ENCODE data around the gene PRADC1.

Gene PRADC1

GRCh38 chr2:73233154-73233931 is at the start of gene PRADC1:
PRADC1 (minus strand) TSS chr2:73233239; CDS start chr2:73233160, 79 bp downstream.
- no peak for TF ChIP-seq JUND (IDR thresholded peaks at IDR 0.05; ENCODE audit: low read depth)
- in situ Hi-C loops (cut with HindIII; ENCODE audit: low pct_unique_long_range_greater_than_20kb, low sequenced_read_pairs) = no loop called here
- peak; percentile 95 to 99 for DNase-seq (ENCODE audit: low read depth in 1 of 2, low spot score in 1 of 2)

- in situ Hi-C loops (cut with HindIII; ENCODE audit: low pct_unique_long_range_greater_than_20kb, low sequenced_read_pairs) = no loop called here
- TF ChIP-seq JUND (IDR thresholded peaks at IDR 0.05; ENCODE audit: low read depth) = no peak
- DNase-seq (ENCODE audit: low read depth in 1 of 2, low spot score in 1 of 2) = no peak
These were observed 48.2 kb upstream of the PRADC1 start for GRCh38 chr2:73281244-73281643.

DNA sequence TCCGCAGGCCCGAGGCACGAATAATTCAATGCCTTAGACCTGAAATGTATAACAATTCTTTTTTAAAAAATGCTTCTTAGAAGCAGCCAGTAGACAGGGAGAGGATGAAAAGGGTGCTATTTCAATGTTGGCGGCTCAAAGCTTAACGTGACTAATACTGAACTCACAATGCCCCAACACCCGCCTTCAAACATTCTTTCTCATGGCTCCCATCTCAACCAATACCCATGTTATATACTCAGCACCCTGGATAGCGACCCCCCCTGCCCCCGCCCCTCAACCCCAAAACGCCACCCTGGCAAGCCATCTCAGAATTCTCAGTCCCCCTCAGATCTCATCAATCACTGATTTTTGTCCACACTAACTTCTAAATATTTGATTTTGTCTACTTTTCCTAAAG is 46.8 kb upstream of the PRADC1 start:
- TF ChIP-seq JUND (IDR thresholded peaks at IDR 0.05; ENCODE audit: low read depth) = no peak
- in situ Hi-C loops (cut with HindIII; ENCODE audit: low pct_unique_long_range_greater_than_20kb, low sequenced_read_pairs) = no loop called here
- DNase-seq (ENCODE audit: low read depth in 1 of 2, low spot score in 1 of 2) = no peak

DNA sequence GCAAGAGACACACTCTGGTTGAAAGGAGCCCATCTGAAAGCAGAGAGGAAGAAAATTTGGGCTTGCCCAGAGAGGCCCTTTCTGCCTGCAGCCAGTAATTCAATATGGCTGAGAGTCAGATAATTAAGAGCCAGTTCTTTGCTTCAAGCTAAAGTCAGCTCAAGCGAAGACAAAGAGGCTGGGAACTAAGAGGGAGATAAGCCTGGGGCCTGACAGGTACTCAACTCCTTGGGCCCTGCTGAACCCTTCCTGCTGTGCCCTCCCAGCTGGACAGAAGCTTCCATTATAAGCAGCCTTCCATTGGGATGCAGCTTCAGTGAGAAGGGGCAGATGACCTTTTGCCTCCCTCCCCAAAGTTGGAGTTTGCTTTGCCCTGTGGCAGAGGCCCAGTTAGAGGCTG is 39.2 kb upstream of the PRADC1 start:
- no peak for TF ChIP-seq JUND (IDR thresholded peaks at IDR 0.05; ENCODE audit: low read depth)
- no peak for DNase-seq (ENCODE audit: low read depth in 1 of 2, low spot score in 1 of 2)
- in situ Hi-C loops (cut with HindIII; ENCODE audit: low pct_unique_long_range_greater_than_20kb, low sequenced_read_pairs) = no loop called here

DNA sequence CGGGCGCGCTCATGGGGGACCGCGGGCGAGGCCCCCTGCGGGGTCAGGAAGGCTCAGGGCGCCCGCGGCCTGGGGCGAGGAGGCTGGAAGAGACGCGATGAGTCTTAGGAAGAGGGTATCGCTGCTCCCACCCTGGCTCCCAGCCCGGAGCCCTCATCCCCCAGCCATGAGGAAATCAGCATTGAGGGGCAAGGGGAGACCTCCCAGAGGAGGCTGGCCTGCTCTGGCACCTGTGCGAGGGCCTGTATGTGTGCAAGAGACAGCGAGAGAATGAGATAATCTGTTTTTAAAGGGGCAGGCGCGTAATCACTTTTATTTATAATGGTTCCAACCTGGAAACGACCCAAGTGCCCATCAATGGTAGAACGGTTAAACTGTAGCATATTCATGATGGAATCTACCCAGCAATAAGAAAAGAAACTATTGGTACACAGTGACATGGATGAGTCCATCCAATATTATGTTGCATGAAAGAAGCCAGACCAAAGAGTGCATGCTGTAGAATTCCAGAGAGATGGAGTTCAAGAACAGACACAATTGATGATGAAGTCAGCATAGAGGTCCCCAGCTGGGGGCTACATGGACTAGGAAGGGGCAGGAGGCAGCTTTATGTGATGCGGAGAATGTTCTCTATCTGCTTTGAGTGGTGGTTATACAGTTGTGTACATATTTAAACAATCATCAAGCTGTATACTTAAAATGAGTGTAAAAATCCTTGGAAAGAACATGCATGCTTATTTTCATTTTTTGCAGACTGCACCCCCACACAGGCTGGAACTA is 36.8 kb upstream of the PRADC1 start:
- in situ Hi-C loops (cut with HindIII; ENCODE audit: low pct_unique_long_range_greater_than_20kb, low sequenced_read_pairs) = no loop called here
- TF ChIP-seq JUND (IDR thresholded peaks at IDR 0.05; ENCODE audit: low read depth) = no peak
- DNase-seq (ENCODE audit: low read depth in 1 of 2, low spot score in 1 of 2) = no peak

- TF ChIP-seq JUND (IDR thresholded peaks at IDR 0.05; ENCODE audit: low read depth) = no peak
- in situ Hi-C loops (cut with HindIII; ENCODE audit: low pct_unique_long_range_greater_than_20kb, low sequenced_read_pairs) = no loop called here
- DNase-seq (ENCODE audit: low read depth in 1 of 2, low spot score in 1 of 2) = peak; percentile 88 to 95
These were observed 36.0 kb upstream of the PRADC1 start for GRCh38 chr2:73268830-73269685.

DNA sequence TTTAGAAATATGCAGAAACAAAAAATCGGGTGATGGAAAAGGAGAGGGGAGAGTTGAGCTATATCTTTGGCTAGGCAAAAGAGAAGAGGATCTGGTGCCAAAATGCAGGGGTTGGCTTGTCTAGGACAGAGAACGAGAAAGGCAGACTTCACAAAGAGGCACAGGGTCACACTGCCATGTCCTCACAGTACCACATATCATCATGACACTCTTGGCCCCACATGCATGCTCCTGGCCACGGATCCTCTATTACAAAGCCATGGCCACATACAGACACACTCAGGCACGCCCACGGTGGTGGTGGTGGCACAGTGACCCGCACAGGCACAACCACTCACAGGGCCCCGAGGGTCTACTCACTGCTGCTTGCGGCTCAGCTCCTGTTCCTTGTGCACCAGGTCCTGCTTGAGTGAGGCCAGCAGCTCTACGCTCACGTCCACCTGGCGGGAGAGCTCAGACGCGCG is 35.4 kb upstream of the PRADC1 start:
- in situ Hi-C loops (cut with HindIII; ENCODE audit: low pct_unique_long_range_greater_than_20kb, low sequenced_read_pairs) = no loop called here
- peak in 1 of 2 experiments; percentile 61 for DNase-seq (ENCODE audit: low read depth in 1 of 2, low spot score in 1 of 2)
- no peak for TF ChIP-seq JUND (IDR thresholded peaks at IDR 0.05; ENCODE audit: low read depth)

DNA sequence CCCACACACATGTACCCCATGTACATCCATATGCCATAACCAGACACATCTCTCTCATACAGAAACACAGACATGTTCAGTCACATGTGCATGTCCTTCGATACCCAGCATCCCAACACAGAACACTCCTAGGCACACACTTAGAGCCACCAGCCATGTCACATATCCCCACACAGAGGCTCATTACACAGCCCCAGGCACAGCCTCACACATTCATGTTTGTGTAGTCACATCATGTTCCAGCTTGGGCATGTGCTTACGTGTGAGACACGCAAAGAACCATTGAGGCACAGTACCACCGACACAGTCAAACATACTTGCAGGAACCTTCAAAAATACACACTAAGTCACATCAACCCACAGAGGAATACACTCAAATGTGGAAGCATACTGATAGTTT is 34.0 kb upstream of the PRADC1 start:
- in situ Hi-C loops (cut with HindIII; ENCODE audit: low pct_unique_long_range_greater_than_20kb, low sequenced_read_pairs) = no loop called here
- DNase-seq (ENCODE audit: low read depth in 1 of 2, low spot score in 1 of 2) = no peak
- no peak for TF ChIP-seq JUND (IDR thresholded peaks at IDR 0.05; ENCODE audit: low read depth)

- no peak for TF ChIP-seq JUND (IDR thresholded peaks at IDR 0.05; ENCODE audit: low read depth)
- DNase-seq (ENCODE audit: low read depth in 1 of 2, low spot score in 1 of 2) = no peak
- in situ Hi-C loops (cut with HindIII; ENCODE audit: low pct_unique_long_range_greater_than_20kb, low sequenced_read_pairs) = no loop called here
These were observed 33.2 kb upstream of the PRADC1 start for GRCh38 chr2:73266061-73266901.

- no peak for TF ChIP-seq JUND (IDR thresholded peaks at IDR 0.05; ENCODE audit: low read depth)
- DNase-seq (ENCODE audit: low read depth in 1 of 2, low spot score in 1 of 2) = no peak
- in situ Hi-C loops (cut with HindIII; ENCODE audit: low pct_unique_long_range_greater_than_20kb, low sequenced_read_pairs) = no loop called here
These were observed 32.4 kb upstream of the PRADC1 start for GRCh38 chr2:73265298-73266060.

DNA sequence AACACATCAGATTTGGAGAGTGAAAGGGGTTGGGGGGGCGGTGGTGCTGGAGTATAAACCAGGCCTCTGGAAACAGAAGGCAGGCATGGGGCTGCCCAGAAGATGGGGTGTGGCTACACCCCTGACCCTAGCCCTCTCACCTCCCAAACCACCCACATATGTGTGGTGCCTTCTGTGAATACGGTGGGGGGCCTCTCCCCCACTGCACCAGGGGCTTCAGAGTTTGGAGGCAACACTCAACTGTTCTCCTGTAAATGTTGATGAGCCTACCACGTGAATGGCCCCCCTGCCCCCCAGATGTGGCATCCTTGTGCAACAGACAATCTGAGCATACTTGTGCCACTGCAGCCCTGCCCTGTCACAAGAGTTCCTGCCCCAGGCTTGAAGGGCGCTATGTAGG is 31.7 kb upstream of the PRADC1 start:
- in situ Hi-C loops (cut with HindIII; ENCODE audit: low pct_unique_long_range_greater_than_20kb, low sequenced_read_pairs) = no loop called here
- no peak for TF ChIP-seq JUND (IDR thresholded peaks at IDR 0.05; ENCODE audit: low read depth)
- no peak for DNase-seq (ENCODE audit: low read depth in 1 of 2, low spot score in 1 of 2)
